ENCODE measurements around the gene ANAPC4. TPM values are rescaled to one million over a fixed set of nuclear protein-coding genes. Genes with fewer than 3 reads are reported as not detected.

Gene ANAPC4
- total RNA-seq, 4 donors from 2014 or later: 35.5 to 43.0 (median 38.0) TPM

DNA sequence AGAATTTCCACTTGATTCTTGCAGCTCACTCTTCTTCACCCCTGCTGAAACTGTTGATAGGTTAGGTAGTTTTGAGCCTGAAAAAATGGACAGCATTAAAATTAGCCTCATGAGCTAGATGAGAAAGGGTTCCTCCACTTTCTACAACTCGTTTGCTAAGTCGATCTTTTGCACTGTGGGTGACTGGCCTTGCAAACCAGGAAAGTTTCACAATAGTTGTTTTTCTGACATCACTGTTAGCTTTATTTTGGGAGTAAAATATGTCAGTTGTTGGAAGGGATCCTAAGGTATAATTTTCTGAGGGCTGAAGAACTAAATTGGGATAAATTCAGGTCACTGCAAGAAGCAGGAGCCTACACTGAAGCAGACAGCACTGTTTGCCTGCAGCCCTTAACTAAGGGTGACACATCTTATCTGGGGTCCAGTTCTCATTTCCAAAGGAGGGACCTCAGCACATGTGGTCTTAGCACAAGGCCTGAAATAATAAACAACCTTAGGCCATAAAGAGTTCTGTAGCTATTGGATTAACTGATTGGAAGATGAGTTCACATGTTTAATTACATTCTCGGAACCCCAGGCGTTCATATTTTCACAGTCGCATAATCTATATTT lies 29.1 kb downstream of the ANAPC4 start:
- TF ChIP-seq, protein P1, sequence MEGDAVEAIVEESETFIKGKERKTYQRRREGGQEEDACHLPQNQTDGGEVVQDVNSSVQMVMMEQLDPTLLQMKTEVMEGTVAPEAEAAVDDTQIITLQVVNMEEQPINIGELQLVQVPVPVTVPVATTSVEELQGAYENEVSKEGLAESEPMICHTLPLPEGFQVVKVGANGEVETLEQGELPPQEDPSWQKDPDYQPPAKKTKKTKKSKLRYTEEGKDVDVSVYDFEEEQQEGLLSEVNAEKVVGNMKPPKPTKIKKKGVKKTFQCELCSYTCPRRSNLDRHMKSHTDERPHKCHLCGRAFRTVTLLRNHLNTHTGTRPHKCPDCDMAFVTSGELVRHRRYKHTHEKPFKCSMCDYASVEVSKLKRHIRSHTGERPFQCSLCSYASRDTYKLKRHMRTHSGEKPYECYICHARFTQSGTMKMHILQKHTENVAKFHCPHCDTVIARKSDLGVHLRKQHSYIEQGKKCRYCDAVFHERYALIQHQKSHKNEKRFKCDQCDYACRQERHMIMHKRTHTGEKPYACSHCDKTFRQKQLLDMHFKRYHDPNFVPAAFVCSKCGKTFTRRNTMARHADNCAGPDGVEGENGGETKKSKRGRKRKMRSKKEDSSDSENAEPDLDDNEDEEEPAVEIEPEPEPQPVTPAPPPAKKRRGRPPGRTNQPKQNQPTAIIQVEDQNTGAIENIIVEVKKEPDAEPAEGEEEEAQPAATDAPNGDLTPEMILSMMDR (IDR thresholded peaks at IDR 0.05; ENCODE audit: low read depth): no peak

DNA sequence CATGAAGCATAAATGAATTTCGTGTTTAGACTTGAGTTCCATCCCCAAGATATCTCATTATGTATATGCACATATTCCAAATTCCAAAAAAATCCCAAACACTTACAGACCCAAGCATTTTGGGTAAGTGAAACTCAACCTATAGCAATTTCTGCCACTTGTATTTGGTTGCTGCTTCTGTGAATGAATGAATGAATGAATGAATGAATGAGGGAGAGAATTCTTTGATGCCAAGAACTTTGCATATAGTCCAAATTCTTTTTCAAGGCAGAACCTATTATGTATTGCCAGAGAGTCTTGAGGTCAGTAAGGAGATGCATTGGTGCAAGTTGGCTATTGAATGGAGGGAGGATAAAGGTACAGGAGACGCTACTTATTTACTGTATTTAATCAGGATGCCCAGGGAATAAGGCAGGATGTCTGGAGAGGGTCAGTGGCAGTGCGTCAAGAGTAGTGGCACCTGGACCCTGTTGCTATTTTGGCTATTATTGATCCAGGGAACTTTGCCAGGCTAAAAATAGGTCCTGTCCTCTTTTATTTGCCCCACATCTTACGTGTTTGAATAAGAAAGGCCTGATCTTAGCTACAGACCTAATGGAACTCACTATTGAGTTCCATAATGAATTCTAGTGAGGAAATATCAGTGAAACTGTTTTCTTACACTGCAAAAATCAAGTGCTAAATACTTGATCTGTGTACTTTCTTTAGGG lies 33.9 kb downstream of the ANAPC4 start:
- TF ChIP-seq, protein P1 (IDR thresholded peaks at IDR 0.05; ENCODE audit: low read depth): no peak

DNA sequence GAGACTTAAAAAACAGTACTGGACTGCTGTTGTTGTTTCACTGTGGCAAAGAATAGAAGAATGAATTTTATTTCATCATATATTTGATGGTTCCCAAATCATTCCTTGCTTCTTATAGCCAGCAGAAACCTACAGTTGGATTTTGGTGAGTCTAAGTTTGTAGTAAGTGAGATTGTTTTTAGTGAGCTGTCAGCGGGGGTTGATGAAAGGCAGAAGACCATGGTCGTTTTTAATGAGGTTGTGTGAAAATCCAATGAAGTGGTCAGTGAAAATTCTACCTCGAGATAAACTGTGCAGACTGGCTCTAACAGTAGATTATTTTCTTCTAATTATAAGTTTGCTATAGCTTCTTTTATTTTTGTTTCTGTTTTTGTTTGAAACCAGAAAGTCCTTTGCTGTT lies 36.2 kb downstream of the ANAPC4 start:
- TF ChIP-seq, protein P1 (IDR thresholded peaks at IDR 0.05; ENCODE audit: low read depth): no peak

DNA sequence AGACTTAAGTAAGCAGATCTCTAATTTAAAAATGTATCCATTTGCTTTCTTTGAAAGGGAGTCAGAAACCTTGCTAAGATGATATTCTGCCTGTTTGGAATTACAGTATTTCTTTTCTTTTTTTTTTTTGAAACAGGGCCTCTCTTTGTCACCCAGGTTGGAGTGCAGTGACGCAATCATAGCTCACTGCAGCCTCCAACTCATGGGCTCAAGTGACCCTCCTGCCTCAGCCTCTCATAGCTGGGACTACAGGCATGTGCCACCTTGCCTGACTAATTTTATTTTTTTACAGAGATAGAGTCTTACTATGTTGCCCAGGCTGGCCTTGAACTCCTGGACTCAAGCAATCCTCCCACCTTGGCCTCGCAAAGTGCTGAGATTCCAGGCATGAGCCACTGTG lies 40.0 kb downstream of the ANAPC4 start:
- TF ChIP-seq, protein P1 (IDR thresholded peaks at IDR 0.05; ENCODE audit: low read depth): no peak

DNA sequence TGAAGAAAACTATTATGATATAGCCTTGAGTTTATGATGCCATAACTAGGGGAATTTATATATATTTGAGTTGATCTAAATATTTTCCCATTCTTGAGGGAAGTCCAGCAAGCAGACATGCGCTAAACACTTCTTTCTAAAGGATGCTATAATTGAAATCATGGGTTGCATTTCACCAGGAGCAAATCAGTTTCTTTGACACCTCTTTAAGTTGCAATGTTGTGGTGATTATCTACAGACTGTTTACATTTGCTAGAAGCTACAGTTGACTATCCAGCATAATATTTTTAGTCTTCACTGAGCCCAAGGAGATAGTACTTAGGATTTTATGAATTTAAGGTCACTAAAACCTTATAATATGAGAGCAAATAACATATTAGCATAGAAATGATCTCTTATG lies 43.9 kb downstream of the ANAPC4 start:
- TF ChIP-seq, protein P1 (IDR thresholded peaks at IDR 0.05; ENCODE audit: low read depth): no peak

DNA sequence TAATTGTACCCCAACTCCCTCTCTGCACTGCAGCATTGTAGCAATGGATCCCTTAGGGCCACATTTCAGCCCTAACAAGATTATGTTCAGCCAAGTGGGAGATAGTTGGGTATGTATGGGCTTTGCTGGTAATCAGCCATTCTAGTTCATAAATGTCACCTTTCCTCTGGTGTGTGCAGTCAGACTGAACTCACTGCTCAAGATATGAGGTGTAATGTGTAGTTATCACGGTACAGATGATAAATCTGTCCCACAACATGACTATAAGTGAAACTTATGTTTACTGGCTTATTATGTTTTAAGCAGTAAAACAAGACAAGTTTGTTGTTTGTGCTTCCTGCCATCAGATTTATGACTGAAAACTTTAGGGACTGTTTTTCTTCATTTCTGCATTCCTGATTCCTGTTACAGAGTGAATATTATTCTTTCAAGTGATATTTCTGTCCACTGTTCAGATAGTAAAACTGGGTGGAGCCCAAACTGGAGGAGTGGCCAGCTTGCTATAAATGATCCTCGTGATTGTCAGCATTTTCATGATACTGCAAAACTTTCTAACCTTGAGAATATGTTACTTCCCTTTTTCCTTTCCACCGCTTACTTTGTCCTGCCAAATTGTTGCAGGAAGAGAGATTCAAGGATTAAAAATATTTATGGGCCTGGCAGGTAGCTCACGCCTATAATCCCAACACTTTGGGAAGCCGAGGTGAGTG lies 44.9 kb downstream of the ANAPC4 start:
- TF ChIP-seq, protein P1 (IDR thresholded peaks at IDR 0.05; ENCODE audit: low read depth): no peak

DNA sequence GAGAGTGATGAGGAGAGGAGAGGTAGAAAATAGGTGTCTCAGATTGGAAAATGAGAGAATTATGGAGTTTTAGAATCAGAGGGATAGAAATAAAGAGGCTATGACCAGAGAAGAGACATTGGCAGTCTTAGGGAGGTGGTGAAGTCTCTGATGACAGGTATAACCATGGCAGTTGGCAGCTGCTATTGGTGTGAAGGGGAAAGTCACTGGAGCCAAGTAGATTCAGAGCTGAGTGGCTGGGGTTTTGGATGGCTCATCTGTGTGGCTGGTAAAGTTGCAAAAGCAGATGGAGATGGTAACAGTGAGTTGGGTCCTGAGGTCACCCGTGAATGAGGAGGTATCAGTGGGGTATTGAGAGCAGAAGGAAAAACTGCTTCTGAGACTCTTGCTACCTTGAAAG lies 46.5 kb downstream of the ANAPC4 start:
- TF ChIP-seq, protein P1 (IDR thresholded peaks at IDR 0.05; ENCODE audit: low read depth): no peak

Measured in subcutaneous adipose tissue (tissue), 4 donors.